SJCRH30 (cell line): ENCODE results near the gene RAB40C. TPM values are rescaled to one million over a fixed set of nuclear protein-coding genes. Genes with fewer than 3 reads are reported as not detected.

Experiments
- DNase-seq, 2 experiments: peaks; one replicate each; pipeline ENCODE4 v3.0.0-alpha.2; 2015 to 2020
- H3K27ac ChIP-seq: fragments of 250-450 bp; sonication (Bioruptor Pico); 2 replicates; pipeline ENCODE4 v1.5.1; 2020; ENCODE audit warnings: mild to moderate bottlenecking, moderate library complexity
- H3K27me3 ChIP-seq: fragments of 250-450 bp; sonication (Bioruptor Pico); 2 replicates; pipeline ENCODE4 v1.5.1; 2020; ENCODE audit warnings: mild to moderate bottlenecking, moderate library complexity
- H3K36me3 ChIP-seq: fragments of 250-450 bp; sonication (Bioruptor Pico); 2 replicates; pipeline ENCODE4 v1.5.1; 2020; ENCODE audit warnings: mild to moderate bottlenecking, moderate library complexity
- H3K4me1 ChIP-seq: fragments of 250-450 bp; sonication (Bioruptor Pico); 2 replicates; pipeline ENCODE4 v1.5.1; 2020; ENCODE audit warnings: mild to moderate bottlenecking, moderate library complexity
- H3K4me3 ChIP-seq: fragments of 250-450 bp; sonication (Bioruptor Pico); 2 replicates; pipeline ENCODE4 v1.5.1; 2020; ENCODE audit warnings: mild to moderate bottlenecking, moderate library complexity
- H3K9me3 ChIP-seq: fragments of 250-450 bp; sonication (Bioruptor Pico); replicated peaks from 2 replicates; pipeline ENCODE4 v1.5.1; 2020; ENCODE audit warnings: mild to moderate bottlenecking, moderate library complexity
- total RNA-seq: library from RNA; depleted of rRNA; stranded (reverse); fragments of >200 nt; shearing (Covaris generic); gene quantifications from 2 replicates; pipeline ENCODE4 v1.2.3, GENCODE V29; 2014

RAB40C gene
- total RNA-seq, 1 experiment from 2014 or later: 14.4 TPM

DNA sequence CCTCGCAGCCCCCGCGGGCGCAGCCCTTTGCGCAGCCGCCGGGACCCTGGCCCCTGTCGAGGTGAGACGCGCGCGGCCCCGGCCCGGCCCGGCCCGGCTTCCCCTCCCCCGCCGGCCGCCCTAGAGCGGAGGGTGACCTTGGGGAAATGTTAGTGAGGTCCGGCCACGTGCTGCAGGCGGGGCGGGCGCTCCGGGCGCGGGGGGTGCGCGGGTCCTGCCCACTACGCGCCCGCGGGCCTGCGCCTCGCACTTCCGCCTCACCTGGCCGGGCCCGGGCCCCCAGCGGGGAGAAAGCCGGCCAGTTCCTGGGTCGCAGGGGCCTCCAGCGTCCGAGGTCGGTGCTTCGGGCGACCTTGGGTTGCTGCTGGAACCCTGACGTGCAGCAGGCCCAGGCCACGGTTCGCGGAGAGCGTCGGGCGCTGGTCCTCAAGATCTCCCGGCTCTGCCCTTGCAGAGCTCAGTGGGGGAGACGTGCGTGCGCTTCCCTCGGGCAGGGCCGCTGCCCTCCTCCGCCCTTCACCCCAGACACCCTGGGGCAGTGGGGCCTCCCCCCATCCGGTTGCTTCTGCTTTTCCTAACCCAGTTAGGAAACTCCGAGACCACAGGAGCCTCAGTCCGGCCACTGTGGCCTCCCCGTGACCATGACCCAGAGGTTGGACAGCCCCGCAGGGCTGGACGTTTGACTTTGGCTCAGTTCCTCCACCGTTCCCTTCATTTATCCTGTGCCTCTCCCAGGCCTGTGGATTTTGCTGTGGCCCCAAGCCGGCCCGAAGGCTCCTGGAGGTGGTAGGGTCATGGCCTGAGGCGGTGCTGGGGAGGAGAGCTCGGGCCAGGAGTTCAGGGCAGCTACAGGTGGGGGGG is 52.6 kb downstream of the RAB40C start:
- Histone ChIP-seq H3K27ac (no peak overlapping the region), H3K4me1 (0 out of 2 replicates have a peak, but pooled peaks cover 4% of the 10 kb centered on the region), H3K4me3 (peak overlapping the region; percentile 64), H3K36me3 (no peaks in the 10 kb centered on the region), H3K27me3 (0 out of 2 replicates have a peak, but pooled peaks cover 5% of the 10 kb centered on the region), H3K9me3 (no peaks in the 10 kb centered on the region)
- DNase-seq: no peak

DNA sequence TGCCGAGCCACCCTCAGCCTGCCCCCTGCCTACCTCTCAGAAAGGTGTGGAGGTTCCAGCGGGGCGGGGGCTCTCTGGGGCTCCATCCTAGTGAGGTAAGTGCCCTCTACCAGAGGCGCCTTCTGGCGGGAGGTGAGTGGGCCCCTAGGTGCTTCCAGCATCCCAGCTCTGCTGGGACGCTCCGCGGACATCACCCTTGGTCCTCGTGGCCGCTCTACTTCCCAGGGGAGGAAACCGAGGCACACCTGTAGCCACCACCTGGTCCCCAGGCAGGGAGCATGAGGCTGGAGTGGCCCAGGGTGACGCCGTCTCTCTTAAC is 53.1 kb downstream of the RAB40C start:
- Histone ChIP-seq H3K27ac (no peak overlapping the region), H3K36me3 (no peaks in the 10 kb centered on the region), H3K9me3 (no peaks in the 10 kb centered on the region), H3K27me3 (0 out of 2 replicates have a peak, but pooled peaks cover 5% of the 10 kb centered on the region), H3K4me3 (no peak overlapping the region), H3K4me1 (0 out of 2 replicates have a peak, but pooled peaks cover 3% of the 10 kb centered on the region)
- no peak for DNase-seq

DNA sequence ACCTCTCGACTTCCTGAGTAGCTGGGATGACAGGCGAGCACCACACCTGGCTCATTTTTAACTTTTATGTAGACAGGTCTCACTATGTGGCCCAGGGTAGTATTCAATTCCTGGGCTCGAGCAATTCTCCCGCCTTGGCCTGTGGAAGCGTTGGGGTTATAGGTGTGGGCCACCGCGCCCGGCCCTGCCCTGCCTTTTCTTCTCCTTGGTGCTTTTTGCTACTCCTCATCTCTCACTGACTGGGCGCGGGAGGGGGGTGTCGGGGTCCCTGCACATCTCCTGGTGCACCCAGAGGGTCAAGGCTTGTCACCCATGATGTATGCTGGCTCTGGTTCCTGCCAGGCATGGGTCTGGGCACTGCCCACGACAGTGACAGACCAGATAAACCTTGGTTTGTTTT is 54.7 kb downstream of the RAB40C start:
- Histone ChIP-seq H3K27ac (no peak overlapping the region), H3K4me3 (no peak overlapping the region), H3K4me1 (no peaks in the 10 kb centered on the region), H3K27me3 (0 out of 2 replicates have a peak, but pooled peaks cover 5% of the 10 kb centered on the region), H3K9me3 (no peaks in the 10 kb centered on the region), H3K36me3 (no peaks in the 10 kb centered on the region)
- no peak for DNase-seq

DNA sequence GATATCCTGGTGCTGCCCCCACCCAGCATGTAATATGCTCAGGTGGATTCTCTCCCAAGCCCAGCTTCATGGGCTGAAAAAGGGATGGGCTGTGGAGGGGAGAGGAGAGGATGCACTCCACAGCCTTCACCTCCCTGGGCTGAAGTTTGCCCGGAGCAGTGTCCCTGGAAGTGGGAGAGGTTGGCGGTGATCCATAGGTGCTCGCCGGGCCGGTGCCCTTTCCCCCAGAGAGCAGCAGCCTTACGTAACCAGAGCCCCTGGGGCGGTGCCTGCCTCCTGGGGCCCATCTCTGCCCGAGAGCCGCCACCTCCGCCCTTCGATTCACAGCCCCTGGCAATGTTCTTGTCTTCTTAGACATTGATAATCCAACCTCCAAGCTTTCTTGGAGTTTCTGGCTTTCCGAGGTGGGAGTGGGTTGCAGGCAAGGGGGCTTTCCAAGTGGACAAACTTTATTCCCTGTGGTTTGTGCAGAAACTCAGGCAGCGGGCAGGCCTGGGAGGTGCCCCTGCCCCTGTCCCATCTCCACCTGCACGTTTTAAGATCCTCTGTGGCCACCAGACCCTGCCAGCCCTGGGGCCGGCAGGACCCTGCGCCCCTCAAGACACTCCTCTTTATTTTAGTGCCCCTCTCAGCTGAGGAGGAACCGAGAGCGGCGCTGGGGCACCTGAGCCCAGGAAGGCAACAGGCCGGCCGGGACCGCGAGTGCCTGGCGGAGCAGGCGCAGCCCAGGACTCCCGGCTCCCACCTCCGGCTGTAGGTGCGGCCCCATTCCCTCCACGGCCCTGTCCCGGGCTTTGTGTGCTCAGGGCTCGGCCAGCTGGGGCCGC is 56.2 kb downstream of the RAB40C start:
- 0 out of 2 replicates have a peak, but pooled peaks cover 5% of the 10 kb centered on the region for H3K27me3 ChIP-seq
- H3K4me3 ChIP-seq: no peak overlapping the region
- H3K9me3 ChIP-seq: no peaks in the 10 kb centered on the region
- H3K4me1 ChIP-seq: no peaks in the 10 kb centered on the region; the same call in 1 of the 2 replicates
- no peaks in the 10 kb centered on the region for H3K36me3 ChIP-seq
- DNase-seq: no peak
- no peak overlapping the region for H3K27ac ChIP-seq

DNA sequence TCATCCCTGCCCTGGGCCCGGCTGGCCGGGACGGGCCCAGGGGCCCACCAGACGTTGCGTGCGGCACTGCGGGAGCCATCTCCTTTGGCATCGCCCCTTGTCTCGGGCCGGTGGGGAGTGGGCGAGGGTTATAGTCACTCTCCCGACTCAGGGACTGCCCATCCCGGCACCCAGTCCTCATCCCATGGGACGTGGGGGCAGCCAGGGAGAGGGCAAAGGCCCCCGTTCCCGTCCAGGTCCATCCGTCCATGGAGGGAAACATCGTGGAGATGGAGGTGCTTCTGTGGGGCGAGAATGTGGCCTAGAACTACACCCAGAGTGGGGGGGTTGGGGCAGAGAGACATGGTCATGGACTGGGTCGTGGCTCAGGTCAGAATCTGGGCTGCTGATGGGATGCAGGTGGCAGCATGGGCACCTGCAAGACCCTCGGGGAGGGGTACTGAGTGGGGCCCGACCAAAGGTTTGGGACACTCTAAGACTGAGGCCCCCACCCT is 56.9 kb downstream of the RAB40C start:
- H3K27ac ChIP-seq: no peak overlapping the region
- 0 out of 2 replicates have a peak, but pooled peaks cover 5% of the 10 kb centered on the region for H3K27me3 ChIP-seq
- no peaks in the 10 kb centered on the region; the same call in 1 of the 2 replicates for H3K4me1 ChIP-seq
- H3K36me3 ChIP-seq: no peaks in the 10 kb centered on the region
- no peak overlapping the region for H3K4me3 ChIP-seq
- DNase-seq: no peak
- H3K9me3 ChIP-seq: no peaks in the 10 kb centered on the region

DNA sequence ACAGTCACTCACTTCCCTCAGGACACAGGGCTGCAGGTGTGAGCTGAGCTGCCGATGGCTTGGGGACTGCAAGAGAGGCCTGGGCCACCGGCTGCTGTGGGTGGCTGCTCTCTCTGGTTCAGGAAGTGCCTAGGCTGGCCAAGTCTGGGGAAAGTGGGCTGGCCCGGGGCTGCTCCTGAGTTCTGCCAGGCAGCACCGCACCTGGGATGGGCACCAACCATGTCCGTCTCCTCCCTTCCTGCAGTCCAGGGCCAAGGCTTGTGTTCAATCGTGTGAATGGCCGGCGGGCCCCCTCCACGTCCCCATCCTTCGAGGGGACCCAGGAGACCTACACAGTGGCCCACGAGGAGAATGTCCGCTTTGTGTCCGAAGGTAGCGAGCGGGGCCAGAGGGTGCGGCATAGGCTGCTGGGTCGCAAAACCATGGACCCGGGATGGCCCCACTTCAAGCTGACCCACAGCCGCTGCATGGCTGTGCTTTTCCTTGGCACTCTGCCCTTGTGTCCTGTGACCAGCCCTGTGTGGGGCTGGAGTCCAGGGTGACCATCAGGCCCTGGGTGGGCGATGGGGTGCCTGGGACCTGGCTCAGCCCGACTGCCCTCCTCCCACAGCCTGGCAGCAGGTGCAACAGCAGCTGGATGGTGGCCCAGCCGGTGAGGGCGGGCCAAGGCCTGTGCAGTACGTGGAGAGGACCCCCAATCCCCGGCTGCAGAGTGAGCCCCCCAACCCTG is 57.5 kb downstream of the RAB40C start:
- Histone ChIP-seq H3K27ac (no peak overlapping the region), H3K27me3 (0 out of 2 replicates have a peak, but pooled peaks cover 5% of the 10 kb centered on the region), H3K36me3 (no peaks in the 10 kb centered on the region), H3K4me3 (no peak overlapping the region), H3K9me3 (no peaks in the 10 kb centered on the region), H3K4me1 (no peaks in the 10 kb centered on the region; the same call in 1 of the 2 replicates)
- DNase-seq: no peak

DNA sequence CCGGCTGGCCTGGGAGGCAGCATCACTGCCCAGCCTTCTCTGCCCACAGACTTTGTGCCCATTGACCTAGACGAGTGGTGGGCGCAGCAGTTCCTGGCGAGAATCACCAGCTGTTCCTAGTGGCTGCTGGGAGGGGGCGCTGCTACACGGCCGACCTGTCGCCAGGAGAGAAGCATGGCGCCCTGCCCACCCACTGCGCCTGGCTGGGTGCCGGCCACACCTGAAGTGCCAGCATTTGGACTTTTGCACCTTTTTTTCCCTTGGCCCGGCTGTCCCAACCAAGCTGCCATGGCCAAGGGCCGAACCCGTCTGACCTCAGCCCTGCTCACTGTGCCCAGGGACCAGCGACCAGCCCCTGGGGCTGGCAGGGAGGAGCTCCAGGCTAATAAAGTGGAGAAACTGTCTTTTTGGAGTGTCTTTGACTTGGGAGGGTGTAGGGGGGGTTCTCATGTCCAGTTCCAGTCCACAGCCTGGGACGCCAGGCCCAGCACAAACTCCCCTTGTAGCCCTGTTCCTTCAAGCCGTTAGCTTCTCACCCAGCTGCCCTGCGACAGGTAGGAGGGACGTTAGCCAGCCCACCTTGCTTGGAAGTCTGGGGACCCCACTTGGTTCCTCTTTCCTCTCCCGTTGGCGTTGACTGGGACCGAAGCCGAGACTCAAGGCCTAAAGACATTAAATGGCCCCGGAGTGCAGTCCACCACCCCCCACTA is 58.4 kb downstream of the RAB40C start:
- no peaks in the 10 kb centered on the region for H3K36me3 ChIP-seq
- H3K4me1 ChIP-seq: no peaks in the 10 kb centered on the region; the same call in 1 of the 2 replicates
- peak overlapping the region; percentile 75 for H3K4me3 ChIP-seq
- peak in 1 of 2 experiments; percentile 22 for DNase-seq
- no peak overlapping the region; the same call in 1 of the 2 replicates for H3K27ac ChIP-seq
- H3K9me3 ChIP-seq: no peaks in the 10 kb centered on the region
- H3K27me3 ChIP-seq: no peaks in the 10 kb centered on the region

GRCh38 chr16:648781-649589 is 59.1 kb downstream of the RAB40C start, which contains the start of gene WDR90:
Gene WDR90, plus strand, starts transcription at chr16:649365. Its CDS starts 52 bp downstream, at chr16:649417.
- Histone ChIP-seq H3K4me1 (no peaks in the 10 kb centered on the region; the same call in 1 of the 2 replicates), H3K4me3 (peak within 1 kb of the TSS; percentile 75), H3K27me3 (no peaks in the 10 kb centered on the region), H3K27ac (peak within 1 kb of the TSS; percentile 29), H3K36me3 (no peaks in the 10 kb centered on the region), H3K9me3 (no peaks in the 10 kb centered on the region)
- peak; percentile 88 to 89 for DNase-seq

- H3K4me1 ChIP-seq: no peaks in the 10 kb centered on the region; the same call in 1 of the 2 replicates
- DNase-seq: no peak
- no peaks in the 10 kb centered on the region for H3K36me3 ChIP-seq
- no peaks in the 10 kb centered on the region for H3K27me3 ChIP-seq
- H3K4me3 ChIP-seq: peak overlapping the region; percentile 75
- H3K27ac ChIP-seq: peak overlapping the region; percentile 29
- no peaks in the 10 kb centered on the region for H3K9me3 ChIP-seq
These were observed 59.8 kb downstream of the RAB40C start for GRCh38 chr16:649631-650030.

DNA sequence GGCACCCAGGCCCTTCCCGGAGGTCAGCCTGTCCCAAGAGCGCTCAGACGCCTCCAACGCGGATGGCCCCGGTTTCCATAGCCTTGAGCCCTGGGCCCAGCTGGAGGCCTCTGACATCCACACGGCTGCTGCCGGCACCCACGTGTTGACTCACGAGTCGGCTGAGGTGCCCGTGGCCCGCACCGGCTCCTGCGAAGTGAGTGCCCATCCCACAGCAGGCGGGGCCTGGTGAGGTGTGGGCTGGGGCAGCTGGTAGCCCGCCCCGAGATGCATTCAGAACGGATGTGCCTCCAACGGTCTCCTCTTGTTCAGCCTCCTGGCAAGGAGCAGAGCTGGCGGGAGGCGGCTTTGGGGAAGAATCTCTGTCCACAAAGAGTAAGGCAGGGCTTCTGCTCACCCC is 62.0 kb downstream of the RAB40C start:
- no peak for DNase-seq
- no peaks in the 10 kb centered on the region for H3K9me3 ChIP-seq
- no peaks in the 10 kb centered on the region; the same call in 1 of the 2 replicates for H3K4me1 ChIP-seq
- no peaks in the 10 kb centered on the region for H3K36me3 ChIP-seq
- H3K27ac ChIP-seq: no peak overlapping the region
- no peaks in the 10 kb centered on the region for H3K27me3 ChIP-seq
- H3K4me3 ChIP-seq: no peak overlapping the region

DNA sequence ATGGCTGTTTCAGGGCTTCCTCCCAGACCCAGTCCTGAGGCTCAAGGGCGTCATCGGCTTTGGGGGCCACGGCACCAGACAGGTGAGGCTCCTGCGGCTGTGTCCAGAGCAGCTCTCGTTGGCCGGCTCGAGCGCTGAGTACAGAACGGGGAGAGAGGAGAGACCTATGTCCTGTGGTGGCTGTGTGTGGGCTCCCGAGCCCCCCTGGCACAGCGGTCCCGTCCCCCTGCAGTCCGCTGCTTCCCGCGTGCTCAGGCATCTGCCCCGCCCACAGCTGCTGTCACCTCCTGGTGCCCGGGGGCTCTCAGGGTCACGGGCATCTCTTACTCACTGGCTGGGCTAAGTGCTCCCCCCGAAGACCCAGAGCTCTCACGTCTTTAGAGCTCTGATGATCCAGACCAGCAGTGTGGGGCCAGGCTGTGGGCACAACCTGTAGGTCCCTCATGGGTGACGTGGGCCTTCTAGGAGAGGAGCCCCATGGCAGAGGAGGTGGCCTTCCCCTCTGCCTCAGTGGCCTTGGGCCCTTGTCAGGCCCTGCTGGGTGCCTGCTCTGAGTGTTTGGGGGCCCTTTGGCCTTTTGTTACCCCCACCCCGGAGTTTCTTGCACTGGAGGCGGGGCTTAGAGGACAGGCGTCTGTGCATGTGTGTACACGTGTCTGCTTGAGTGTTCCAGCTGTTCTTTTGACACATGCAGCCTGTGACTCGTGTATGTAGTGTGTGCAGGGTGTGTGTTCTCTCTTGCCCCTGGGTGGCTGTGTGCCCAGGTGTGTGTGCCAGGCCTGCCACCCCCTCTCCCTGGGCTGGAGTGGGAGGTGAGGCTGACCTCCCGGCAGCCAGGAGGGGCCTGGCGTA is 62.8 kb downstream of the RAB40C start:
- Histone ChIP-seq H3K4me1 (no peaks in the 10 kb centered on the region; the same call in 1 of the 2 replicates), H3K27ac (no peak overlapping the region), H3K36me3 (no peaks in the 10 kb centered on the region), H3K9me3 (no peaks in the 10 kb centered on the region), H3K27me3 (no peaks in the 10 kb centered on the region), H3K4me3 (no peak overlapping the region)
- no peak for DNase-seq

GRCh38 chr16:654034-654433 is 64.2 kb downstream of the RAB40C start:
- H3K4me3 ChIP-seq: no peak overlapping the region
- H3K27me3 ChIP-seq: no peaks in the 10 kb centered on the region
- no peak for DNase-seq
- no peaks in the 10 kb centered on the region; the same call in 1 of the 2 replicates for H3K4me1 ChIP-seq
- H3K9me3 ChIP-seq: no peaks in the 10 kb centered on the region
- no peaks in the 10 kb centered on the region; the same call in 1 of the 2 replicates for H3K36me3 ChIP-seq
- no peak overlapping the region for H3K27ac ChIP-seq
